HCT116 (cell line): Measurements from ENCODE around the gene RPS28. TPM values are rescaled to one million over a fixed set of nuclear protein-coding genes. Genes with fewer than 3 reads are reported as not detected.

Experiments
- ATAC-seq: fragments of 200-7000 bp; cut with Tn5 transposase; 2 replicates; pipeline ENCODE4 v1.9.1; 2020; ENCODE audit warnings: mild to moderate bottlenecking, moderate library complexity
- BruUV-seq: library from RNA; stranded (reverse); fragments of 400-500 nt; replicated peaks from 2 replicates; lab custom pipeline; 2021; lab: Mats Ljungman, UMichigan
- CTCF ChIA-PET: fragments of 300-600 bp; sonication (Branson Sonifier 250); formaldehyde crosslinking; loops from one replicate; lab custom pipeline; 2021; ENCODE audit warnings: antibody characterized with exemption; lab: Charles Lee
- POLR2A ChIA-PET: fragments of 300-600, 350-600 bp; sonication (Branson Sonifier 250); formaldehyde crosslinking; loops from one replicate; lab custom pipeline; 2021; ENCODE audit warnings: antibody characterized with exemption; lab: Charles Lee
- RAD21 ChIA-PET, 2 experiments: fragments of 300-600 bp; sonication (Branson Sonifier 250); formaldehyde crosslinking; loops; one replicate each; lab custom pipeline; 2023; ENCODE audit warnings: low total read pairs in 2 of 2; ENCODE audit not compliant: uncharacterized antibody in 2 of 2, unreplicated experiment in 2 of 2, low non-redundant PET in 1 of 2; lab: Charles Lee
- DNase-seq: peaks from one replicate; pipeline ENCODE4 v3.0.0-alpha.2; 2010; ENCODE audit warnings: low read depth, low spot score
- H2AFZ ChIP-seq: fragments of 200-600 bp; shearing (Covaris generic), sonication (generic); 2 replicates; pipeline ENCODE4 v1.6.1; 2017; ENCODE audit warnings: low read depth, mixed run types, mixed read lengths, antibody characterized with exemption, low read length; ENCODE audit not compliant: poor library complexity, severe bottlenecking
- H3K27ac ChIP-seq: 2 replicates; pipeline ENCODE4 v1.5.1; 2012; ENCODE audit warnings: low read depth, low read length
- H3K27me3 ChIP-seq: fragments of 200-600 bp; sonication (generic); 2 replicates; pipeline ENCODE4 v1.6.1; 2016; ENCODE audit warnings: mixed run types, low read length, mixed read lengths; ENCODE audit not compliant: insufficient read depth
- H3K36me3 ChIP-seq, 2 experiments: fragments of 200-500 bp in 1 of 2; fragments of 200-600 bp in 1 of 2; sonication (Bioruptor generic) in 1 of 2; sonication (generic) in 1 of 2; 2 replicates each; pipeline versions ENCODE4 v1.5.1 to v1.6.1; 2014 to 2016; ENCODE audit warnings: low read length in 2 of 2, inconsistent platforms in 1 of 2, mixed read lengths in 1 of 2, mixed run types in 1 of 2; ENCODE audit not compliant: insufficient read depth in 2 of 2, control insufficient read depth in 1 of 2
- H3K4me1 ChIP-seq, 2 experiments: fragments of 200-600 bp in 1 of 2; sonication (generic) in 1 of 2; 2 replicates each; pipeline versions ENCODE4 v1.5.1 to v1.6.1; 2012 to 2017; ENCODE audit warnings: low read length in 2 of 2, inconsistent platforms in 1 of 2, mild to moderate bottlenecking in 1 of 2, mixed read lengths in 1 of 2, mixed run types in 1 of 2, moderate library complexity in 1 of 2; ENCODE audit not compliant: insufficient read depth in 2 of 2, control insufficient read depth in 1 of 2
- H3K4me2 ChIP-seq: fragments of 200-600 bp; sonication (generic); 2 replicates; pipeline ENCODE4 v1.6.1; 2017; ENCODE audit warnings: mixed run types, low read length, mixed read lengths
- H3K4me3 ChIP-seq, 2 experiments: fragments of 200-600 bp in 1 of 2; sonication (generic) in 1 of 2; replicated peaks in 1 of 2; 2 replicates each; pipeline ENCODE4 v1.5.1; 2011 to 2016; ENCODE audit warnings: low read length in 2 of 2, control low read depth in 1 of 2, low read depth in 1 of 2, mild to moderate bottlenecking in 1 of 2, mixed read lengths in 1 of 2, mixed run types in 1 of 2
- H3K79me2 ChIP-seq: fragments of 200-600 bp; sonication (generic); 2 replicates; pipeline ENCODE4 v1.6.1; 2017; ENCODE audit warnings: mild to moderate bottlenecking, mixed run types, low read length, moderate library complexity, mixed read lengths; ENCODE audit not compliant: insufficient read depth
- H3K9ac ChIP-seq: fragments of 200-600 bp; sonication (generic); 2 replicates; pipeline ENCODE4 v1.6.1; 2016; ENCODE audit warnings: low read length, mixed read lengths
- H3K9me2 ChIP-seq: fragments of 200-600 bp; sonication (generic), shearing (Covaris generic); 2 replicates; pipeline ENCODE4 v1.6.1; 2017; ENCODE audit warnings: mixed run types, mild to moderate bottlenecking, moderate library complexity; ENCODE audit not compliant: insufficient read depth
- H3K9me3 ChIP-seq, 2 experiments: fragments of 200-500 bp in 1 of 2; fragments of 200-600 bp in 1 of 2; sonication (Bioruptor generic) in 1 of 2; sonication (generic) in 1 of 2; 2 replicates each; pipeline ENCODE4 v1.6.1; 2014 to 2017; ENCODE audit warnings: low read length in 2 of 2, mixed read lengths in 2 of 2, inconsistent platforms in 1 of 2, low read depth in 1 of 2, mild to moderate bottlenecking in 1 of 2, mixed run types in 1 of 2, moderate library complexity in 1 of 2; ENCODE audit not compliant: control insufficient read depth in 1 of 2, insufficient read depth in 1 of 2
- H4K20me1 ChIP-seq: fragments of 200-600 bp; sonication (generic), shearing (Covaris generic); 2 replicates; pipeline ENCODE4 v1.6.1; 2017; ENCODE audit warnings: mixed run types, mild to moderate bottlenecking, moderate library complexity; ENCODE audit not compliant: insufficient read depth
- CBX3 ChIP-seq: IDR thresholded peaks from 2 replicates; pipeline ENCODE4 v1.6.1; 2012; ENCODE audit warnings: low read depth
- CEBPB ChIP-seq: IDR thresholded peaks from 2 replicates; pipeline ENCODE4 v1.6.1; 2012; ENCODE audit warnings: low read depth
- EGR1 ChIP-seq: IDR thresholded peaks from 2 replicates; pipeline ENCODE4 v1.6.1; 2012; ENCODE audit warnings: low read depth
- ELF1 ChIP-seq: IDR thresholded peaks from 2 replicates; pipeline ENCODE4 v1.6.1; 2012; ENCODE audit warnings: low read depth, borderline replicate concordance
- EZH2 ChIP-seq: fragments of 200-600 bp; sonication (generic); IDR thresholded peaks from 2 replicates; pipeline ENCODE4 v1.6.1; 2017; ENCODE audit warnings: antibody characterized with exemption, mixed run types
- EZH2phosphoT487 ChIP-seq: fragments of 200-600 bp; IDR thresholded peaks from 2 replicates; pipeline ENCODE4 v1.6.1; 2018; ENCODE audit warnings: antibody characterized with exemption, borderline replicate concordance
- FOSL1 ChIP-seq: IDR thresholded peaks from 2 replicates; pipeline ENCODE4 v1.6.1; 2012; ENCODE audit warnings: low read depth
- JUND ChIP-seq: IDR thresholded peaks from 2 replicates; pipeline ENCODE4 v1.6.1; 2012
- POLR2AphosphoS5 ChIP-seq: IDR thresholded peaks from 2 replicates; pipeline ENCODE4 v1.6.1; 2011; ENCODE audit warnings: mild to moderate bottlenecking, low read depth, low read length, moderate library complexity
- RAD21 ChIP-seq: IDR thresholded peaks from 2 replicates; pipeline ENCODE4 v1.6.1; 2012; ENCODE audit warnings: low read depth, mild to moderate bottlenecking
- REST ChIP-seq: IDR thresholded peaks from 2 replicates; pipeline ENCODE4 v1.6.1; 2012; ENCODE audit warnings: low read depth
- SIN3A ChIP-seq: IDR thresholded peaks from 2 replicates; pipeline ENCODE4 v1.6.1; 2012; ENCODE audit warnings: low read depth
- SP1 ChIP-seq: IDR thresholded peaks from 2 replicates; pipeline ENCODE4 v1.6.1; 2012; ENCODE audit warnings: low read depth
- SRF ChIP-seq: IDR thresholded peaks from 2 replicates; pipeline ENCODE4 v1.6.1; 2012; ENCODE audit warnings: low read depth
- TCF7L2 ChIP-seq: IDR thresholded peaks from 2 replicates; pipeline ENCODE4 v1.7.0; 2011; ENCODE audit warnings: borderline replicate concordance, inconsistent platforms; ENCODE audit not compliant: insufficient read depth, insufficient read length; ENCODE audit errors: extremely low read depth
- ZFX ChIP-seq: fragments of 450-650 bp; IDR thresholded peaks from 2 replicates; pipeline ENCODE4 v1.6.1; 2017
- ZNF274 ChIP-seq: fragments of 200-500 bp; sonication (Bioruptor generic); IDR thresholded peaks from 2 replicates; pipeline ENCODE4 v1.6.1; 2014; ENCODE audit warnings: mild to moderate bottlenecking, low read depth, low read length, inconsistent platforms
- intact Hi-C: fragments of 100-400 bp; cut with micrococcal nuclease; formaldehyde crosslinking; loops from 2 replicates; pipeline ENCODE4 v1.10.0; 2022
- total RNA-seq: library from RNA; stranded (reverse); gene quantifications from one replicate; pipeline ENCODE4 v1.2.1, GENCODE V29; 2021; ENCODE audit not compliant: unreplicated experiment
- TF ChIP-seq, protein P1 (sequence below): IDR thresholded peaks from 2 replicates; pipeline ENCODE4 v1.6.1; 2012
- TF ChIP-seq, protein P2 (sequence below): IDR thresholded peaks from 2 replicates; pipeline ENCODE4 v1.6.1; 2011; ENCODE audit warnings: mild to moderate bottlenecking, low read length, moderate library complexity; ENCODE audit not compliant: insufficient replicate concordance; ENCODE audit errors: extremely low read depth

RPS28 gene
- total RNA-seq, 1 experiment from 2014 or later: 2,379 TPM

DNA sequence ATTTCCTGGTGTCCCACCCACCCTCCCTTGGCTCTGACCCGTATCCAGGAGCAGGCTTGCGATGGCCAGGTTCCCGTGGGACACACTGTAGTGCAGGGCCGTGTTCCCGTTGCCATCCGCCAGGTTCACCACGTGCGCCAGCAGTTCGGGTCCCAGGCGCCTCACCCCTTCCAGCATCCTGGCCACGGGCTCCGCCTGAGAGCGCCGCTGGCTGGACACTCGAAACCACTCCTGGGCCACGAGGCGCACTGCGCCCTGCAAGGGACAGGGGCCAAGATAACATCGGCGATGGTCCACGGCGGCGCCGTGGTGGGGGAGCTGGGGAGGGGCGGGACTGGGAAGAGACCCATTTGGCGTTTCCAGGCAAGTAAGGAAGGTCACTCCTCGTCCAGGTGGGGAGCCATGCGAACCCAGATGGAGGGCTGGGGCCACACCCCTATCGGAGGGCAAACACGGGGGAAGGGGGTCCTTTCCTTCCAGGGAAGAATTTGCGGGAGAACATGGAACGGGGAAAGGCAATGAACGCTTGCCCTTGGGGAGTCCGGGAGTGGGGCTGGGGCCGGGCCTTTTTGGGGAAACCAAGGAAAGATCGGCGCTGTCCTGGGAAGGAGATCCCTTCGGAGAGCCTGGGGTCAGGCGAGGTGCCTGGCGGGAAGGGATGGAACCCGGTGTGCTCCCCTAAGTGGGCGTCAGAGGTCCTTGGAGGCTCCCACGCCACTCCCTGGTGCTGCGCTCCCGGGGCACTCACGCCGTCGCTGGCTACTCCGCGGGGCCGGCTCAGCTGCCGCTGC, 11.9 kb downstream of the RPS28 start:
- TF ChIP-seq SIN3A (no peak), FOSL1 (no peak), EZH2phosphoT487 (no peak), SP1 (no peak), JUND (no peak), TCF7L2 (no peak), EZH2 (no peak), REST (no peak), ZFX (no peak), CEBPB (no peak), CBX3 (no peak), SRF (no peak), POLR2AphosphoS5 (no peak), RAD21 (no peak), ELF1 (no peak), EGR1 (no peak), ZNF274 (no peak)
- TF ChIP-seq, protein P1, sequence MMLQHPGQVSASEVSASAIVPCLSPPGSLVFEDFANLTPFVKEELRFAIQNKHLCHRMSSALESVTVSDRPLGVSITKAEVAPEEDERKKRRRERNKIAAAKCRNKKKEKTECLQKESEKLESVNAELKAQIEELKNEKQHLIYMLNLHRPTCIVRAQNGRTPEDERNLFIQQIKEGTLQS: no peak
- TF ChIP-seq, protein P2, sequence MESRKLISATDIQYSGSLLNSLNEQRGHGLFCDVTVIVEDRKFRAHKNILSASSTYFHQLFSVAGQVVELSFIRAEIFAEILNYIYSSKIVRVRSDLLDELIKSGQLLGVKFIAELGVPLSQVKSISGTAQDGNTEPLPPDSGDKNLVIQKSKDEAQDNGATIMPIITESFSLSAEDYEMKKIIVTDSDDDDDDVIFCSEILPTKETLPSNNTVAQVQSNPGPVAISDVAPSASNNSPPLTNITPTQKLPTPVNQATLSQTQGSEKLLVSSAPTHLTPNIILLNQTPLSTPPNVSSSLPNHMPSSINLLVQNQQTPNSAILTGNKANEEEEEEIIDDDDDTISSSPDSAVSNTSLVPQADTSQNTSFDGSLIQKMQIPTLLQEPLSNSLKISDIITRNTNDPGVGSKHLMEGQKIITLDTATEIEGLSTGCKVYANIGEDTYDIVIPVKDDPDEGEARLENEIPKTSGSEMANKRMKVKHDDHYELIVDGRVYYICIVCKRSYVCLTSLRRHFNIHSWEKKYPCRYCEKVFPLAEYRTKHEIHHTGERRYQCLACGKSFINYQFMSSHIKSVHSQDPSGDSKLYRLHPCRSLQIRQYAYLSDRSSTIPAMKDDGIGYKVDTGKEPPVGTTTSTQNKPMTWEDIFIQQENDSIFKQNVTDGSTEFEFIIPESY: no peak
- peak overlapping the region; percentile 100; the same call in 1 of the 2 replicates for H3K27ac ChIP-seq
- H3K4me1 ChIP-seq: peaks cover 17 to 31% of the 10 kb centered on the region in 2 experiments
- ChIA-PET CTCF (no interaction called here), POLR2A (interaction anchor here (4.5 kb wide), 1 partner anchor 11 kb away, joined by 37 read pairs; the partner anchor contains the start of genes NDUFA7 and RPS28), RAD21 (no interaction called here)
- H3K4me2 ChIP-seq: peak overlapping the region; percentile 97; the same call in 1 of the 2 replicates
- DNase-seq (no peak), ATAC-seq (no peak)
- no peaks in the 10 kb centered on the region for H3K9me2 ChIP-seq
- BruUV-seq: no TSS peak
- no peak overlapping the region; a peak in 1 of 4 replicates for H3K4me3 ChIP-seq
- no peaks in the 10 kb centered on the region for H3K27me3 ChIP-seq
- no peaks in the 10 kb centered on the region for H3K36me3 ChIP-seq
- H2AFZ ChIP-seq: no peak overlapping the region
- H3K9me3 ChIP-seq: no peaks in the 10 kb centered on the region
- H3K79me2 ChIP-seq: peaks cover 15% of the 10 kb centered on the region
- intact Hi-C loops: loop anchor here (10.0 kb wide), 1 partner anchor 178 kb away; no protein-coding TSS in a partner anchor
- H4K20me1 ChIP-seq: no peaks in the 10 kb centered on the region
- peak overlapping the region; percentile 90; the same call in 1 of the 2 replicates for H3K9ac ChIP-seq
